Smooth muscle cell (in vitro differentiated cells): ENCODE measurements around the gene RAB44. TPM values are rescaled to one million over a fixed set of nuclear protein-coding genes. Genes with fewer than 3 reads are reported as not detected.

Experiments used
- DNase-seq: peaks from one replicate; lab custom pipeline; 2025; ENCODE audit not compliant: unreplicated experiment; lab: John Stamatoyannopoulos, UW
- H2AFZ ChIP-seq: fragments of 200-600 bp; sonication (generic); 2 replicates; pipeline ENCODE4 v1.6.0; 2016; ENCODE audit warnings: antibody characterized with exemption, low read depth, mild to moderate bottlenecking
- H3F3A ChIP-seq: fragments of 200-600 bp; sonication (generic); 2 replicates; pipeline ENCODE4 v1.6.0; 2017; ENCODE audit warnings: antibody characterized with exemption, low read depth
- H3K27ac ChIP-seq: fragments of 200-600 bp; sonication (generic); 2 replicates; pipeline ENCODE4 v1.5.1; 2016; ENCODE audit warnings: low read depth, mild to moderate bottlenecking
- H3K27me3 ChIP-seq: fragments of 200-600 bp; sonication (generic); 2 replicates; pipeline ENCODE4 v1.6.1; 2016; ENCODE audit warnings: low read depth, mild to moderate bottlenecking
- H3K36me3 ChIP-seq: fragments of 200-600 bp; sonication (generic); 2 replicates; pipeline ENCODE4 v1.5.1; 2016; ENCODE audit warnings: low read depth
- H3K4me1 ChIP-seq: fragments of 200-600 bp; sonication (generic); 2 replicates; pipeline ENCODE4 v1.5.1; 2016; ENCODE audit warnings: low read depth
- H3K4me2 ChIP-seq: fragments of 200-600 bp; sonication (generic); 2 replicates; pipeline ENCODE4 v1.6.0; 2016; ENCODE audit warnings: mild to moderate bottlenecking
- H3K4me3 ChIP-seq: fragments of 200-600 bp; sonication (generic); 2 replicates; pipeline ENCODE4 v1.5.1; 2016; ENCODE audit warnings: mild to moderate bottlenecking
- H3K79me2 ChIP-seq: fragments of 200-600 bp; sonication (generic); 2 replicates; pipeline ENCODE4 v1.6.0; 2016; ENCODE audit warnings: low read depth, mild to moderate bottlenecking
- H3K9ac ChIP-seq: fragments of 200-600 bp; sonication (generic); 2 replicates; pipeline ENCODE4 v1.6.0; 2016; ENCODE audit warnings: low read depth
- H3K9me3 ChIP-seq: fragments of 200-600 bp; sonication (generic); replicated peaks from 2 replicates; pipeline ENCODE4 v1.5.1; 2016; ENCODE audit warnings: low read depth
- H4K20me1 ChIP-seq: fragments of 200-600 bp; sonication (generic); 2 replicates; pipeline ENCODE4 v1.6.0; 2016; ENCODE audit warnings: low read depth
- WGBS: methylation state at CpG from one replicate; pipeline ENCODE4 v1.1.7; 2016; ENCODE audit warnings: low lambda C conversion rate; 5-methylcytosine and 5-hydroxymethylcytosine counted together
- polyA plus RNA-seq: library from polyadenylated mRNA; unstranded; fragments of >200 nt; fragmentation: Nextera tagmentation; extraction: Ambion mirVana; gene quantifications from 2 replicates; pipeline ENCODE4 v1.2.1, GENCODE V29; 2016
- total RNA-seq: library from RNA; depleted of rRNA; stranded (reverse); fragments of >200 nt; gene quantifications from 2 replicates; pipeline ENCODE4 v1.2.3, GENCODE V29; 2014
- TF ChIP-seq, protein P1 (sequence below): fragments of 200-600 bp; sonication (generic); IDR thresholded peaks from 2 replicates; pipeline ENCODE4 v1.5.1; 2017; ENCODE audit warnings: borderline replicate concordance, mild to moderate bottlenecking, antibody characterized with exemption; ENCODE audit not compliant: insufficient read depth, poor library complexity, severe bottlenecking

RAB44 gene
- total and polyA plus RNA-seq, 2 experiments from 2014 or later, result 0.03 TPM; not detected in 1

DNA sequence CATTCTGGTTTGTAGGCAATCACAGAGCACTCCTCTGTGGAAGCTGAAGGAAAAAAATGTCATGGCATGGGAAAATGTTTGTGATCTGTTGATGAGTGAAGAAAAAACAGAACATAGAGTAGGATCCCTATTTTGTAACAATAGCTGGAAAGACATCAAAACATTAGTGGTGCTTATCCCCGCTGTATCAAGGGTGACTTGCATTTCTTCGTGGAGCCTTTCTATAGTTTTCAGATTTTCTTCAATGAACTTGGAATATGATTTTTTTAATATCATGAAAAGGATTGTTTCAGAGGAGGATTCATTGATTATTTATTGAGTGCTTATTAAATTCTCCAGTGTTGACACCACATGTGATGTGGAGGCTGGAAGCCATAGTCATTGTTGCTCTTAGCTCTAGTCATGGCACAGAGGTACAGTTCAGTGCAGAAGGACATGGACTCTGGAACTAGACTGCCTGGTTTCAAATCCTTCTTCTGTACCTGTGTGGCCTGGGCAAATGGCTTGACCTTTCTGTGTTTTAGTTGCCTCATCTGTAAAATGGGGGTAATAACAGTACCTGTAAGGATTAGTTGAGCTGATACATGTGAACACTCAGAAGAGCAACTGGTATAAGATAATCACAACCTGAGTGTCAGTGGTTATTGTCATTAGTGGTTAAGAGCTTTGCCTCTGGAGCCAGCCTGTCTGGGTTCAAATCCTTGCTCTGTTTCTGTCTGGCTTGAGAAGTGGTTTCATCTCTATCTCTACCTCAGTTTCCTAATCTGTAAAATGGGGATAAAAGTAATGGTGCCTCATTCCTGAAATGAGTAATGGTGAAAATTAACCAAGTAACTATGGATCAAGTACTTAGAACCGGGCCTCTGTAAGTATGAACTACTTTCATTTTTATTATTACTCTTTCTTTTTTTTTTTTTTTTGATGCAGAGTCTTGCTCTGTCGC is 33.9 kb upstream of the RAB44 start:
- H3K4me2 ChIP-seq, result no peak overlapping the region
- no peaks in the 10 kb centered on the region for H3K27me3 ChIP-seq
- no peak overlapping the region for H3K9ac ChIP-seq
- H3K27ac ChIP-seq, result no peak overlapping the region
- peaks cover 8% of the 10 kb centered on the region for H3F3A ChIP-seq
- no peaks in the 10 kb centered on the region for H3K9me3 ChIP-seq
- no peak overlapping the region for H3K4me3 ChIP-seq
- no peak overlapping the region for H2AFZ ChIP-seq
- no peaks in the 10 kb centered on the region for H3K36me3 ChIP-seq
- no peaks in the 10 kb centered on the region for H4K20me1 ChIP-seq
- TF ChIP-seq, protein P1, sequence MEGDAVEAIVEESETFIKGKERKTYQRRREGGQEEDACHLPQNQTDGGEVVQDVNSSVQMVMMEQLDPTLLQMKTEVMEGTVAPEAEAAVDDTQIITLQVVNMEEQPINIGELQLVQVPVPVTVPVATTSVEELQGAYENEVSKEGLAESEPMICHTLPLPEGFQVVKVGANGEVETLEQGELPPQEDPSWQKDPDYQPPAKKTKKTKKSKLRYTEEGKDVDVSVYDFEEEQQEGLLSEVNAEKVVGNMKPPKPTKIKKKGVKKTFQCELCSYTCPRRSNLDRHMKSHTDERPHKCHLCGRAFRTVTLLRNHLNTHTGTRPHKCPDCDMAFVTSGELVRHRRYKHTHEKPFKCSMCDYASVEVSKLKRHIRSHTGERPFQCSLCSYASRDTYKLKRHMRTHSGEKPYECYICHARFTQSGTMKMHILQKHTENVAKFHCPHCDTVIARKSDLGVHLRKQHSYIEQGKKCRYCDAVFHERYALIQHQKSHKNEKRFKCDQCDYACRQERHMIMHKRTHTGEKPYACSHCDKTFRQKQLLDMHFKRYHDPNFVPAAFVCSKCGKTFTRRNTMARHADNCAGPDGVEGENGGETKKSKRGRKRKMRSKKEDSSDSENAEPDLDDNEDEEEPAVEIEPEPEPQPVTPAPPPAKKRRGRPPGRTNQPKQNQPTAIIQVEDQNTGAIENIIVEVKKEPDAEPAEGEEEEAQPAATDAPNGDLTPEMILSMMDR, result no peak
- DNase-seq, result no peak
- peaks cover 26% of the 10 kb centered on the region for H3K4me1 ChIP-seq
- WGBS, result 92% methylated on average over 4 of the region's 4 CpGs
- H3K79me2 ChIP-seq, result no peaks in the 10 kb centered on the region

DNA sequence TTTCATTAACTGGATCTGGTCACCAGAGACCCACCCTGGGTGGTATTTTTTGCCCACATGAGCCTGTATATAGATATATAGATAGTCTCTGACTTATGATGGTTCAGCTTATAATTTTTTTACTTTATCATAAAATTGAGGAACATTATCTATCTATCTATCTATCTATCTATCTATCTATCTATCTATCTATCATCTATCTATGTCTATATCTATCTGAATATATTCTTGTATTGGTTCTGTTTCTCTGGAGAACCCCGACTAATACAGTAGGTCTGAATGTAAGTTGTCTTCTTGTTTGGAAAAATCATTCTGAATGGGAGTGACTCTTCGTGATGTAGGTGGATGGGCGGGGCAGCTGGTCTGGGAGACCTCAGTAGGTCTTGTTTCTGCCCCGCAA is 32.4 kb upstream of the RAB44 start:
- Histone ChIP-seq H2AFZ (no peak overlapping the region), H3K27me3 (no peaks in the 10 kb centered on the region), H3K9ac (no peak overlapping the region), H4K20me1 (no peaks in the 10 kb centered on the region), H3F3A (peaks cover 8% of the 10 kb centered on the region), H3K27ac (no peak overlapping the region), H3K4me2 (no peak overlapping the region), H3K9me3 (no peaks in the 10 kb centered on the region), H3K4me1 (peaks cover 34% of the 10 kb centered on the region), H3K36me3 (no peaks in the 10 kb centered on the region), H3K79me2 (no peaks in the 10 kb centered on the region), H3K4me3 (no peak overlapping the region)
- DNase-seq, result no peak
- TF ChIP-seq, protein P1, result no peak
- 93% methylated on average over 4 of the region's 4 CpGs for WGBS

DNA sequence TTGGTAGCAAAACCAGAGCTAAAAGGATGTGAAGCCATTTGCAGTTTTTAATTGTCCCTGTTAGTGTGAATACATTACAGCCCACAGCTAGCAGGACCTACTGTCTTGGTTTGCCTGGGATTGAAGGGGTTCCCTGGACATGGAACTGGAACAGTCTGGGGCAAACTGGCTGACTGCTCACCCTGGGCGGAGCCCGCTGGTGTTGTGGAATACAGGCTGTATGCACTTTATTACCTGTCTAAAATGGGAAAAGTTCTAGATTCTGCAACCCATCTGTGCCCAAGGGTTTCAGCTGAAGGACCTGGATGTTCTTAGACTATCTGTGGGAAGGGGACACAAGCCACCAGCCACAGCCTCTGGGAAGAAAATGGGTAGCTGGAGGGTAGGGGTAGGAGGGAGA is 31.3 kb upstream of the RAB44 start:
- Histone ChIP-seq H3K79me2 (no peaks in the 10 kb centered on the region), H3K9me3 (no peaks in the 10 kb centered on the region), H3K9ac (peak overlapping the region; percentile 66), H4K20me1 (no peaks in the 10 kb centered on the region), H3K27ac (peak overlapping the region; percentile 92), H2AFZ (no peak overlapping the region), H3K4me3 (no peak overlapping the region), H3F3A (peaks cover 8% of the 10 kb centered on the region), H3K27me3 (no peaks in the 10 kb centered on the region), H3K4me1 (peaks cover 34% of the 10 kb centered on the region), H3K4me2 (peak overlapping the region; percentile 72), H3K36me3 (no peaks in the 10 kb centered on the region)
- DNase-seq, result no peak
- WGBS, result 79% methylated on average over 2 of the region's 2 CpGs
- TF ChIP-seq, protein P1, result no peak
